ENCODE results near the gene CFAP74.
A peak's percentile ranks its signal among the peaks of the same experiment; 100 is the strongest.

The CFAP74 gene

GRCh38 chr1:1969505-1969900, 34.1 kb downstream of the CFAP74 start:
- no peak for DNase-seq

DNA sequence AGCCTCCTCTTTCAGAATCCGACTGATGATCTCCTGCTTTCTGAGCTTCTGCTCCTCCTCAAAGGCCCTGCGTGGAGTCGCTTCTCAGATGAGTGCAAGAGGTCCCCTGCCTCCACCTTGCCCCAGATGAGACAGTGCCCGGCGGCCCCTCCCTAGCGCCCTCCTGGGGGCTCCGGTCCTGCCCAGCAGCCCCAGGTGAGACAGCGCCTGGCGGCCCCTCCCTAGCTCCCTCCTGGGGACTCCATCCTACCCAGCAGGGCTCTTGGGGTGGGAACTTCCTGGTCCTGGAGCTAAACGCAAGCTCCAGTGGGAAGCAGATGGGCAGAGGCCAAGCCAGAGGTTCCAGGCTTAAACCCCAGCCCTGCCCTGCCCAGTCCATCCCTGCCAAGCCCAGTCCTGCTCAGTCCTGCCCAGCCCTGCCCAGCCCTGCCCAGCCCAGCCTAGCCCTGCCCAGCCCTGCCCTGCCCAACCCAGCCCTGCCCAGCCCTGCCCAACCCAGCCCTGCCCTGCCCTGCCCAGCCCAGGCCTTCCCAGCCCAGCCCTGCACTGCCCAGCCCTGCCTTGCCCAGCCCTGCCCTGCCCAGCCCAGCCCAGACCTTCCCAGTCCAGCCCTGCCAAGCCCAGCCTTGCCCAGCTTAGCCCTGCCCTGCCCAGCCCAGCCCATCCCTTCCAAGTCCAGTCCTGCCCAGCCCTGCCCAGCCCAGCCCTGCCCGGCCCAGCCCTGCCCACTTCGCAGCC, 34.6 kb downstream of the CFAP74 start:
- no peak for DNase-seq

DNA sequence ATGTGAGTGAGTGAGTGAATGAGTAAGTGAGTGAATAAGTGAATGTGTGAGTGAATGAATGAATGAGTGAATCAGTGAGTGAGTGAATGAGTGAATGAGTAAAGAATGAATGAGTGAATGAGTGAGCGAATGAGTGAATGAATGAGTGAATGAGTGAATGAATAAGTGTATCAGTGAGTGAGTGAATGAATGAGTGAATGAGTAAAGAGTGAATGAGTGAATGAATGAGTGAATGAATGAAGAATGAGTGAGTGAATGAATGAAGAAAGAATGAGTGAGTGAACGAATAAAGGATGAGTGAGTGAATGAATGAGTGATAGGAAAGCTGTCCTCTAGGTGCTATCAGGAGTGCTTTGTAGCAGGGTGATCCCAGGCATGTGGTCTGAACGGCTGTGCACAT, 35.7 kb downstream of the CFAP74 start:
- DNase-seq, result no peak

DNA sequence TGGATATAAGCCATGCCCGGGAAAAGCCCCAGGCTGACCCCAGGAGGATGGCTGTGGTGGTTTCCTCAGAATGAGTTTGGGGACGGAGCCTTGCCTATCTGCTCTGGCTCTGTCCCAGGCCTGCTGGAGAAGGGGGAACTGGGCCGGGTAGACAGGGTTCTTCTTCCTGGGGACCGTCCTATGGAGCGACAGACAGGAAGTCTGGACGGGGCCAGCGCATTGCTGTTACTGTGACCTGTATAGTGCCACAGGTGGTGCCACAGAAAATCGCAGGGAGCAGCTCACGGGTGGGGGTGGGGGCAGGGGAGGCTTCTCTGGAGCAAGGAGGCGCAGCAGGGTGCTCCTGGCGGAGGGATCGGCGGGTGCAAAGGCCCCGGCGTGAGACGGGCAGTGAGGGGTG, 36.4 kb downstream of the CFAP74 start:
- DNase-seq, result no peak

GRCh38 chr1:1966071-1966740, 37.4 kb downstream of the CFAP74 start:
- no peak for DNase-seq

- no peak for DNase-seq
Observed at GRCh38 chr1:1965546-1965945, 38.0 kb downstream of the CFAP74 start.

DNA sequence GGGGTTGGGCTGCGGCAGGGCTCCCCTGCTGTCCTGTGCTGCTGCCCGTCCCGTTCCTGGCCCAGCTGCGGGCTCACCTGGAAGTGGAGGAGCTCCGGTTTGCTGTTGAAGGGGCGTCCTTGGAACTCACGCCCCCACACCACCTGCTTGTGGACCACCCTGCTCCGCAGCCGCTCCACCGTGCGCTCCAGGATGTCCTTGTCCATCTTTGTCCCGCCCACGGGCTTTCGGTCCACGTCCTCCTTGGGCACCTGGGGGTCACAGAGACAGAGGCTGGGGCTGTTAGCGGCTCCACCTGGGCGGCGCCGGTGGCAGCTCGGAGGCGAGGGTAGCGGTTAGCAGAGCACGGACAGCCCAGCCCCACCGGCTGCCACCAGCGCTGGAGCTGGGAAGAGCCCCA, 38.8 kb downstream of the CFAP74 start:
- no peak for DNase-seq

GRCh38 chr1:1963570-1963969, 40.0 kb downstream of the CFAP74 start:
- DNase-seq, result no peak

DNA sequence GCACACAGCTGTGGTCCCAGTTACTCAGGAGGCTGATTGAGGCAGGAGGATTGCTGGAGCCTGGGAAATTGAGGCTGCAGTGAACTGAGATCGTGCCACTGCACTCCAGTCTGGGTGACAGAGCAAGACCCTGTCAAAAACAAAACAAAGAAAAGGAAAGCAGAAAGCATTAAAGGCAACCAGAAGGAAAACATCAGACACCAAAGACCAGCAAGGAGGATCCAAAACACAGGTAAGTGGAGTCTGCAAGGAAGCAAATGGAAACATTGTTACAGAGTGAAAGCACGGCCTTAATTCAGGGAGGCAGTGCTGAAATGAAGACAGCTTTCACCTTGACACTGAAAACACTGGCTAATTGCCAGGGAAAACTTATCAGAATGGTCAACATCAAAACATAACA, 40.8 kb downstream of the CFAP74 start:
- DNase-seq, result no peak

DNA sequence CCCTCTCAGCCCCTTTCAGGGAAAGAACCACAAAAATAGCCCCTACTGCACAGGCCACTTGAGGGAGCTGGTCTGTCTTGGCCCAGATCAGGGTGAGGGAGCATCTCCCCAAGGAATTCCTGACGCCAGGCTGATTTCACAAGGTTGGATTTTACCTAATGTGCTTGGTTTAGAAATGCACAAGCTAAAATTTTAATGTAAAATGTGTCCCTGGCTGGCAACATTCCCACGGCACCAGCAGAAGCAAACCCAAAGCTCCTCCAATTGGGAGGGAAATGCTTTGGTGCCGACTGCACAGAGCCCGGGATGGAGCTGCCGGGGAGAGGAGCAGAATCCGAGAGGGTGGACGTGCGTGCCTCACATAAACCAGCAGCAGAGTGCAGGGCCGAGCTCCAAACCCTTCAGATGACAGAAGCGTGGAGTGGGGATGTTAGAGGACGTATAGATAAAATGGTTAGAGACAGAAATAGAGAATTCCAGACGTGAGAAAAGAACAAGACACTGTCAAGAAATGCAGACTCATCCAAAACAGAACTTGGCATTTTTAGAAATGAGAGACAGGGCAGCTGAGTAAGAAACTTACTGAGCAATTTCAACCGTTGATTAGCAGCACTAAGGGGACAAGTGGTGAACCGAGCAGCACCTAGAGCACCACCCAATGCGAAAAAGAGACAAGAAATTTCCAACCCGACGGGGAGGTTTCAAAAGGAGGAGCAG, 42.9 kb downstream of the CFAP74 start:
- DNase-seq, result no peak

DNA sequence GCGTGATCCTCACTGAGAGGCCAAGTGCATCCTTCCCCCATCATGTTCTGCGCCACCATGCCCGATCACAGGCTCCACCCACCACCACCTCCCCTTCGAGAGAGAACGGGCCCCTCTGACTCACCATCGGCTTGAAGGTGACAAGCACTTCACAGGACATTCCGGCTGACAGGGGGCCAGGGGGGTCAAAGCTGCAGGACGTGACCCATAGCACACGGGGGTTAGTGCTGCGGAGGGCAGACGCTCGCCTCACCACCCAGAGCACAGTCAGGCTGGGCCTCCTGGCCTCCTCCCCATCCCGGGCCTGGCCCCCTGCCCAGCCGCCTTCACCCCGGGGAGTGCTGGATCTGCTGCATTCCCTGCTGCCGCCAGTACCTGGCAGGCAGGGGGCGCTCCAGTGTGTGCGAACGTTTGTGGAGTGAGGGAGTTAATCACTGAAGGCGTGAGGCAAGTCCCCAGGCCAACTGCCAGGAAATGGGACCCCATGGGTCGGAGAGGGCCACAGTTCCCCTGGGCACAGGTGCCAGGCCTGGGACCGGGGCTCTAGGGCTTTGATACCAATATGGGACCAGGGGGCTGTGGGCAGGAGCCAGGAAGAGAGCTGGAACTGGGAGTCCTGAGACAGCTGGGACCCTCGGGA, 43.6 kb downstream of the CFAP74 start:
- DNase-seq, result peak; percentile 78

DNA sequence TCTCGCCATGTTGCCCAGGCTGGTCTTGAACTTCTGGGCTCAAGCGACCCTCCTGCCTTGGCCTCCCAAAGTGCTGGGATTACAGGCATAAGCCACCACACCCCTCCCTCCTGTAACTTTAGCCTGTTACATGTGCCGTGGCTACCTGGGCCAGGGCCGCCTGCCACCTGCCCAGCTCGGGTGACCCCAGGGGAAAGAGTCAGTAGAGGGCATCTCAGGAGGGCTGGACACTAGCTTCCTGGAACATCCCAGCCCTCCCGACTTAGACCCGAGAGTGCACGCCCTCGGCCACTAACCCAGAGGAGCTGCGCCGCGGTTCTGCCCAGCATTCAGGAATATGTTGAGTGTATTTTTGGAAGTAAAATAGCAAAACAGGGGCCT, 44.1 kb downstream of the CFAP74 start:
- no peak for DNase-seq

- DNase-seq, result no peak
Observed at GRCh38 chr1:1958071-1958541, 45.5 kb downstream of the CFAP74 start.

- DNase-seq, result no peak
Observed at GRCh38 chr1:1957533-1957961, 46.0 kb downstream of the CFAP74 start.

- DNase-seq, result peak; percentile 7
Observed at GRCh38 chr1:1956586-1957532, 46.7 kb downstream of the CFAP74 start.

- DNase-seq, result no peak
Observed at GRCh38 chr1:1956101-1956500, 47.5 kb downstream of the CFAP74 start.

DNA sequence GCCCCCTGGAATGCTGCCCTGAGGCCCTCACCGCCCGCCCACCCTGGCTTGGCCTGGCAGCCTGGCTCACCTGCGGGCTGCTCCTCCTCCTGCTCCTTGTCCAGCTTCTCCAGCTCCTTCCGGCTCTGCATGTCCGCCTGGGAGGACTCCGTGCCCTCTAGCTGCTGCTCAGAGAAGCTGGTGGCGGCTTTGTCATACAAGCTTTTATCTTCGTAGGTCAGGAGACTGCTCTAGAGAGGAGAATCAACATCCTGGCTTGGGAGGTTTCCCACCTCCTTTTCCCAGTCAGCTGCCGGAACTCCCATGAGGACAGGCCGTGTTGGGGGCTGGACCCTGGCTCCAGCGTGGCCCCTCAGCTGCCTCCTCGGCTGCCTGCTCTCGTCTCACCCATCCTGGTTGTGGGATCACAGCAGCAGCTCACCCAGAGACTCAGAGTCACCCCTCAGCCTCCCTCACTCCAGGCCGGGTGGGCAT, 47.9 kb downstream of the CFAP74 start:
- peak; percentile 14 for DNase-seq

GRCh38 chr1:1954831-1955441, 48.6 kb downstream of the CFAP74 start:
- DNase-seq, result peak; percentile 8

- peak; percentile 6 for DNase-seq
Observed at GRCh38 chr1:1954015-1954414, 49.6 kb downstream of the CFAP74 start.

DNA sequence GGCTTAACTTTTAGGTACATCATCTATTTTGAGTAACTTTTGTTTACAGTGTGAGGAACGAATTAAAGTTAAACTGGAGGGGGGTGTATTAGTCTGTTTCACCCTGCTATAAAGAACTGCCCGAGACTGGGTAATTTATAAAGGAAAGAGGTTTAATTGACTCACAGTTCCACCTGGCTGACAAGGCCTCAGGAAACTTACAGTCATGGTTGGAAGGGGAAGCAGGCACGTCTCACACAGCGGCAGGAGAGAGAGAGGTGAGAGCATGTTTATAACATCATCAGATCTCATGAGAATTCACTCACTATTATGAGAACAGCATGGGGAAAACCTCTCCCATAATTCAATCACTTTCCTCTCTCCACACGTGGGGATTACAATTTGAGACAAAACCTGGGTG, 52.6 kb downstream of the CFAP74 start:
- no peak for DNase-seq

GRCh38 chr1:1948783-1949182, 54.8 kb downstream of the CFAP74 start:
- DNase-seq, result no peak

DNA sequence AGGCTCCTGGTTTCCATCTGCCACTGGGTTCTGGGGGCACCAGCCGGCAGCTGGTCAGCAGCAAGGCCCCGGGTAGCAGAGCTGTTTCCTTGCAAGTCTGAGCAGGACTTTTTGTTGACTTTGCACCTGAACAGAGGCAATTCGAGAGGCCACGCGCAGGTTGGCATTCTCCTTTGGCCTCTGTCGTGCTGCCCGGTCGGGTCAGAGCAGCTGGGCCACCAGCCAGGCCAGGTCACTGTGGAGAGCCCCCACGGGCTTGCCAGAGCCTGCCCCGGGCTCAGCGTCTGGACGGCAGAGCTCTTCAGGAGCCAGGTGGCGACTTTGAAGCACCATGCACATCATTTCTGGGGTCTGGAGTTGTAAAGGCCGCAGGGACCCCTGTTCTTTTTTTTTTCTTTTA, 56.1 kb downstream of the CFAP74 start:
- DNase-seq, result peak; percentile 3
